ENCODE data around the gene HHAT. TPM values are rescaled to one million over a fixed set of nuclear protein-coding genes. Genes with fewer than 3 reads are reported as not detected.

HHAT gene
- total RNA-seq, 3 donors from 2014 or later = 3.8 to 31.6 (median 15.1) TPM

DNA sequence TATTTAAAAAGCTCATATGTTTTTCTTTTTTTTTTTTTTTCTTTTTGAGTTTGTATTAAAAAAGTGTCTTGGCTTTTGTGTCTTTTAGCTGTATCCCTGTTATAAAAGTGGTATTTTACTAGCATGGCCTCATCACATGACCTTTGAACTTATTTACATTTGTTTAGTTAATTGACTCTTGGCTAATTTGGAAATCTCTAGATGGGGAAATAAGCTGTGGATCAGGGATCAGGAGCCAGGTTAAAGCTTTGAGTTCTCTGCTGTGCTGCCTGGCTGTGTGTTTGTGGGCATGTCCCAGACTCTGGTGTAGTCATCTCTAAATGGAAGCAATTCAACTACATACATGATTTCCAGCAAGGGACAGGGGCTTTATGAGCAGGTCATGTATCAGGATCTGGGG is 56.5 kb downstream of the HHAT start:
- H3K9me3 ChIP-seq = no peaks in the 10 kb centered on the region
- H3K36me3 ChIP-seq = no peaks in the 10 kb centered on the region
- intact Hi-C loops (cut with DNase I; ENCODE audit: low total_unique reads) = no loop called here
- H3K27ac ChIP-seq = peak overlapping the region in 1 of 2 donors; percentile 5
- no peak overlapping the region for H3K4me3 ChIP-seq
- no peak for DNase-seq (ENCODE audit: low spot score in 2 of 2)
- no peaks in the 10 kb centered on the region for H3K4me1 ChIP-seq
- no peak for TF ChIP-seq POLR2A (IDR thresholded peaks at IDR 0.05)
- TF ChIP-seq POLR2AphosphoS5 (IDR thresholded peaks at IDR 0.05) = no peak
- TF ChIP-seq, protein P1, sequence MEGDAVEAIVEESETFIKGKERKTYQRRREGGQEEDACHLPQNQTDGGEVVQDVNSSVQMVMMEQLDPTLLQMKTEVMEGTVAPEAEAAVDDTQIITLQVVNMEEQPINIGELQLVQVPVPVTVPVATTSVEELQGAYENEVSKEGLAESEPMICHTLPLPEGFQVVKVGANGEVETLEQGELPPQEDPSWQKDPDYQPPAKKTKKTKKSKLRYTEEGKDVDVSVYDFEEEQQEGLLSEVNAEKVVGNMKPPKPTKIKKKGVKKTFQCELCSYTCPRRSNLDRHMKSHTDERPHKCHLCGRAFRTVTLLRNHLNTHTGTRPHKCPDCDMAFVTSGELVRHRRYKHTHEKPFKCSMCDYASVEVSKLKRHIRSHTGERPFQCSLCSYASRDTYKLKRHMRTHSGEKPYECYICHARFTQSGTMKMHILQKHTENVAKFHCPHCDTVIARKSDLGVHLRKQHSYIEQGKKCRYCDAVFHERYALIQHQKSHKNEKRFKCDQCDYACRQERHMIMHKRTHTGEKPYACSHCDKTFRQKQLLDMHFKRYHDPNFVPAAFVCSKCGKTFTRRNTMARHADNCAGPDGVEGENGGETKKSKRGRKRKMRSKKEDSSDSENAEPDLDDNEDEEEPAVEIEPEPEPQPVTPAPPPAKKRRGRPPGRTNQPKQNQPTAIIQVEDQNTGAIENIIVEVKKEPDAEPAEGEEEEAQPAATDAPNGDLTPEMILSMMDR (IDR thresholded peaks at IDR 0.05) = no peak
- H3K27me3 ChIP-seq = no peaks in the 10 kb centered on the region

DNA sequence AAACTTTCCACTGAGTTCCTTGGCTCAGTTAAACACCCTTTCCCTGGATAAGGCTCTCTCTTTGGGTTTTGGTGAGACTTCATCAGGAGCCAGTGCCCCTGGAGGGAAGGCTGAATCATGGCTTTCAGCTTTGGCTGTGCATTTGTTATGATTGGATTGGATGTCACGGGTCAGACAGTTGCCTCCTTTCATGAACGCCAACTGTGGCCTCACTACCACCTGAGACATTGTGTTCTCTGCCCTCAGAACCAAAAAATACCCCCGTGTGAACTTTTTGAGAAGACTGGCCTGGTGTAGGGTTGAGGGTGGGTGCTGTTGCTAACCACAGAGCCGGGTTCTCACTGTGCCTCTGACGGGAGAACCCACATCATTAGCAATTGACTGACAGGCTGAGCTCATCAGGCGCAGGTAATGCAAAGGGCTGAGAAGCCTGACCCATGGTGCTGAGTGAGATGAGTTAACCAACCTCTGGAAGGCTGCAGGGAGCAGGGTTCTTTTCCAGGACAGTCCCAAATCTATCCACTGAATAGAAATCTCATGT is 65.6 kb downstream of the HHAT start:
- H3K4me3 ChIP-seq = no peak overlapping the region
- H3K9me3 ChIP-seq = no peaks in the 10 kb centered on the region
- no peaks in the 10 kb centered on the region for H3K27me3 ChIP-seq
- intact Hi-C loops (cut with DNase I; ENCODE audit: low total_unique reads) = no loop called here
- H3K4me1 ChIP-seq = peaks cover 0 to 5% of the 10 kb centered on the region in 2 donors
- no peaks in the 10 kb centered on the region for H3K36me3 ChIP-seq
- TF ChIP-seq POLR2A (IDR thresholded peaks at IDR 0.05) (no peak), POLR2AphosphoS5 (IDR thresholded peaks at IDR 0.05) (no peak)
- TF ChIP-seq, protein P1 (IDR thresholded peaks at IDR 0.05) = no peak
- peak overlapping the region; percentile 77 to 88 for H3K27ac ChIP-seq
- DNase-seq (ENCODE audit: low spot score in 2 of 2) = peak in 1 of 2 donors; percentile 83

DNA sequence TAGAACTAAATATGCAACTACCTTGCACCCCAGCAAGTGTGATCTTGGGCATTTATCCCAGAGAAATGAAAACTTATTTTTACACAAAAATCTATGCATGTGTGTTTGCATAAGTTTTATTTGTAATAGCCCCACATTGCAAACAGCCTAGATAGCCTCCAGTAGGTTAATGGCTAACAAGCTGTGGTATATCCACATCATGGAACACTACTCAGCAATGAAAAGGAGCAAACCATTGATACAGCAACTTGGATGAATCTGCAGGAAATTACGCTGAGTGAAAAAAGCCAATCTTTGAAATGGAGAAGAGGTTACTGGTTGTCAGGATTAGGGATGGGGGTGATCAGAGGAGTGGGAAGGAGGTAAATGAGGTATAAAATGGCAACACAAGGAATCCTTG is 67.8 kb downstream of the HHAT start:
- H3K36me3 ChIP-seq = no peaks in the 10 kb centered on the region
- TF ChIP-seq POLR2AphosphoS5 (IDR thresholded peaks at IDR 0.05) = no peak
- no peak for TF ChIP-seq POLR2A (IDR thresholded peaks at IDR 0.05)
- TF ChIP-seq, protein P1 (IDR thresholded peaks at IDR 0.05) = no peak
- no peaks in the 10 kb centered on the region for H3K9me3 ChIP-seq
- H3K4me3 ChIP-seq = no peak overlapping the region
- DNase-seq (ENCODE audit: low spot score in 2 of 2) = no peak
- no peaks in the 10 kb centered on the region for H3K27me3 ChIP-seq
- intact Hi-C loops (cut with DNase I; ENCODE audit: low total_unique reads) = no loop called here
- H3K4me1 ChIP-seq = peaks cover 0 to 5% of the 10 kb centered on the region in 2 donors
- no peak overlapping the region for H3K27ac ChIP-seq

DNA sequence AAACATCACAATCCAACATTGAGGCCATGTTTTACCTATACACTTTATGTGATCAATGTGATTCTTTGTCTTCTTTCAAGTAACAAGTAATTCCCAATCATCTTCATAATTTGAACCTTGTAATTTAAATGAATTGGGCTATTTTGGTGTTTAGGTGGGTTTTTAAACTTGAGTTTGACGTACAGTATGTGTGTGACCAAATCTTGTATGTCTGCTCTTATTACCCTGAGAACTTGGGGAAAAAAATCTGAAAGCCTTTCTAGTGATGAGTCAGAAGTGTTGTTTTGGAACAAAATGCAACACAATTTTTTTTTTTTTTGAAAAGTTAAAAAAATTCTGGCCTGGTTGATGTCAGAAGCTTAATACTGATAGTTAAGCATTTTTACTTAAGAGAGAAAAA is 68.5 kb downstream of the HHAT start:
- no peak for DNase-seq (ENCODE audit: low spot score in 2 of 2)
- Histone ChIP-seq H3K4me3 (no peak overlapping the region), H3K4me1 (peaks cover 0 to 5% of the 10 kb centered on the region in 2 donors), H3K9me3 (no peaks in the 10 kb centered on the region), H3K36me3 (no peaks in the 10 kb centered on the region), H3K27ac (no peak overlapping the region), H3K27me3 (no peaks in the 10 kb centered on the region)
- intact Hi-C loops (cut with DNase I; ENCODE audit: low total_unique reads) = no loop called here
- TF ChIP-seq, protein P1 (IDR thresholded peaks at IDR 0.05) = no peak
- TF ChIP-seq POLR2A (IDR thresholded peaks at IDR 0.05) = no peak
- no peak for TF ChIP-seq POLR2AphosphoS5 (IDR thresholded peaks at IDR 0.05)

DNA sequence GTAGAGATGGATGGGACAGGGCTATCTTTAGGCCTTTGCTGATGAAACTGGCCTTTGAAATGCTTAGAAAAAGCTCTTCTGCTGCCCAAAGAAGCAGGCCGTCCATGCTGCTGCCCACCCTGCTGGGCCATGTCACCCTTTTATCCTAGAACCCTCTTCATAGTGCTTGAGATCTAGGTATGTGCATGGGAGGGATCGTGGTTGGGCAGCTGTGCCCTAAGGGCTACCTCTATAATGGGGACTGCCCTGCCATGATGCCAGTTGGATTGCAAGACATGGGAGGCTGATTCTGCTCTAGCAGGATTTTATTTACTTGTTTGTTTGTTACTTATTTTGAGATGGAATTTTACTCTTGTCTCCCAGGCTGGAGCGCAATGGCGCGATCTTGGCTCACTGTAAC is 69.0 kb downstream of the HHAT start:
- H3K4me3 ChIP-seq = no peak overlapping the region
- intact Hi-C loops (cut with DNase I; ENCODE audit: low total_unique reads) = no loop called here
- no peaks in the 10 kb centered on the region for H3K36me3 ChIP-seq
- no peak overlapping the region for H3K27ac ChIP-seq
- no peaks in the 10 kb centered on the region for H3K9me3 ChIP-seq
- TF ChIP-seq, protein P1 (IDR thresholded peaks at IDR 0.05) = no peak
- TF ChIP-seq POLR2AphosphoS5 (IDR thresholded peaks at IDR 0.05) (no peak), POLR2A (IDR thresholded peaks at IDR 0.05) (no peak)
- peaks cover 0 to 5% of the 10 kb centered on the region in 2 donors for H3K4me1 ChIP-seq
- DNase-seq (ENCODE audit: low spot score in 2 of 2) = no peak
- no peaks in the 10 kb centered on the region for H3K27me3 ChIP-seq

Measured in breast epithelium (tissue), 4 donors.